Measurements from ENCODE around the gene TH.

- no peak for TF ChIP-seq CTCF (IDR thresholded peaks at IDR 0.05)
- no peak for TF ChIP-seq POLR2AphosphoS5 (IDR thresholded peaks at IDR 0.05; ENCODE audit: low read depth, low read length)
- no peak for TF ChIP-seq TCF7L2 (IDR thresholded peaks at IDR 0.05; ENCODE audit: low read depth, low read length)
These were observed 17.1 kb upstream of the TH start for GRCh38 chr11:2188745-2189144.

Data from Panc1 (cell line).